ENCODE data around the gene ARHGEF19. TPM values are rescaled to one million over a fixed set of nuclear protein-coding genes. Genes with fewer than 3 reads are reported as not detected.
A peak's percentile ranks its signal among the peaks of the same experiment; 100 is the strongest.

The ARHGEF19 gene
- total and polyA plus RNA-seq, 7 donors = 0.99 to 2.4 (median 1.3) TPM

- peaks cover 2 to 57% of the 10 kb centered on the region in 2 donors for H3K36me3 ChIP-seq (ENCODE audit: insufficient read depth in 1 of 2, low read depth in 1 of 2)
- no peaks in the 10 kb centered on the region for H3K27me3 ChIP-seq (ENCODE audit: insufficient read depth in 3 of 3, low read length in 2 of 3)
- no peak for ATAC-seq
- no peaks in the 10 kb centered on the region for H3K9me3 ChIP-seq
- intact Hi-C loops (cut with DNase I) = no loop called here
- H3K27ac ChIP-seq = no peak overlapping the region
- H3K4me1 ChIP-seq = peaks cover 23% of the 10 kb centered on the region
- no peak for TF ChIP-seq CTCF (IDR thresholded peaks at IDR 0.05)
- DNase-seq = no peak
- H3K4me3 ChIP-seq = no peak overlapping the region
- WGBS, 3 donors = 87 to 97% (median 92%) methylated on average over 2 of the region's 2 CpGs
Observed at GRCh38 chr1:16252912-16253311, 40.5 kb upstream of the ARHGEF19 start.

GRCh38 chr1:16251381-16251780, 38.9 kb upstream of the ARHGEF19 start:
- ATAC-seq (no peak), DNase-seq (no peak)
- intact Hi-C loops (cut with DNase I) = no loop called here
- Histone ChIP-seq H3K27ac (peak overlapping the region; percentile 21), H3K27me3 (ENCODE audit: insufficient read depth in 3 of 3, low read length in 2 of 3) (no peaks in the 10 kb centered on the region), H3K4me3 (no peak overlapping the region), H3K4me1 (peaks cover 29% of the 10 kb centered on the region), H3K9me3 (no peaks in the 10 kb centered on the region), H3K36me3 (ENCODE audit: insufficient read depth in 1 of 2, low read depth in 1 of 2) (peaks cover 2 to 57% of the 10 kb centered on the region in 2 donors)
- 72 to 86% (median 78%) methylated on average over 10 of the region's 10 CpGs for WGBS, 3 donors
- no peak for TF ChIP-seq CTCF (IDR thresholded peaks at IDR 0.05)

GRCh38 chr1:16250524-16251251, 38.2 kb upstream of the ARHGEF19 start:
- Histone ChIP-seq H3K36me3 (ENCODE audit: insufficient read depth in 1 of 2, low read depth in 1 of 2) (peaks cover 2 to 53% of the 10 kb centered on the region in 2 donors), H3K4me3 (no peak overlapping the region), H3K4me1 (peaks cover 29% of the 10 kb centered on the region), H3K9me3 (no peaks in the 10 kb centered on the region), H3K27me3 (ENCODE audit: insufficient read depth in 3 of 3, low read length in 2 of 3) (no peaks in the 10 kb centered on the region), H3K27ac (peak overlapping the region; percentile 21)
- TF ChIP-seq CTCF (IDR thresholded peaks at IDR 0.05) = no peak
- WGBS, 3 donors = 62 to 77% (median 62%) methylated on average over 15 of the region's 15 CpGs
- no peak for DNase-seq
- ATAC-seq = no peak
- intact Hi-C loops (cut with DNase I) = no loop called here

- Histone ChIP-seq H3K4me3 (no peak overlapping the region), H3K36me3 (ENCODE audit: insufficient read depth in 1 of 2, low read depth in 1 of 2) (peaks cover 2 to 47% of the 10 kb centered on the region in 2 donors), H3K27ac (peak overlapping the region; percentile 61), H3K9me3 (no peaks in the 10 kb centered on the region), H3K27me3 (ENCODE audit: insufficient read depth in 3 of 3, low read length in 2 of 3) (no peaks in the 10 kb centered on the region), H3K4me1 (peaks cover 29% of the 10 kb centered on the region)
- no peak for TF ChIP-seq CTCF (IDR thresholded peaks at IDR 0.05)
- DNase-seq = peak; percentile 50 to 72
- WGBS, 3 donors = 18 to 48% (median 27%) methylated on average over 3 of the region's 3 CpGs
- intact Hi-C loops (cut with DNase I) = loop anchor here (5.0 to 10.0 kb wide), 2 partner anchors 105 to 118 kb away; partner anchors contain the start of genes FBXO42 (in 1 of the 2) and SZRD1 (in 1 of the 2)
- peak in 3 of 4 donors; percentile 19 to 53 (median 23) for ATAC-seq
Observed at GRCh38 chr1:16249596-16250241, 37.3 kb upstream of the ARHGEF19 start.
